Testis (tissue), 2 donors: ENCODE results near the gene TLE5.

Source experiments
- CTCF ChIP-seq, 3 experiments: fragments of 450-650 bp in 2 of 3; fragments of 200-600 bp in 1 of 3; sonication (generic) in 1 of 3; IDR thresholded peaks; one replicate each; pipeline ENCODE4 v1.5.1; 2016 to 2019; ENCODE audit warnings: antibody characterized with exemption in 3 of 3, mild to moderate bottlenecking in 2 of 3, moderate library complexity in 1 of 3
- POLR2A ChIP-seq: fragments of 450-650 bp; IDR thresholded peaks from one replicate; pipeline ENCODE4 v1.6.1; 2017; ENCODE audit warnings: antibody characterized with exemption, mild to moderate bottlenecking, moderate library complexity

GRCh38 chr19:3036119-3036976 lies 25.9 kb downstream of the TLE5 start:
- TF ChIP-seq CTCF (IDR thresholded peaks at IDR 0.05) (no peak), POLR2A (no peak)
